HepG2 (cell line): ENCODE data around the gene C1QB. TPM values are rescaled to one million over a fixed set of nuclear protein-coding genes. Genes with fewer than 3 reads are reported as not detected.

Experiments used
- ARNTL ChIP-seq: sonication (generic); formaldehyde crosslinking; IDR thresholded peaks from 2 replicates; pipeline ENCODE4 v1.4.0; 2020; ENCODE audit warnings: mild to moderate bottlenecking, missing genetic modification reagents
- IRF2 ChIP-seq: IDR thresholded peaks from 2 replicates; pipeline ENCODE4 v1.6.1; 2018; ENCODE audit warnings: missing genetic modification reagents, missing compliant biosample characterization
- KLF11 ChIP-seq: IDR thresholded peaks from 2 replicates; pipeline ENCODE4 v1.6.1; 2016; ENCODE audit warnings: missing compliant biosample characterization
- MIER2 ChIP-seq: IDR thresholded peaks from 2 replicates; pipeline ENCODE4 v1.6.1; 2016; ENCODE audit warnings: missing biosample characterization, missing genetic modification reagents
- MTF1 ChIP-seq: sonication (generic); formaldehyde crosslinking; IDR thresholded peaks from 2 replicates; pipeline ENCODE4 v1.5.0; 2020; ENCODE audit warnings: missing genetic modification reagents
- MXD4 ChIP-seq: IDR thresholded peaks from 2 replicates; pipeline ENCODE4 v1.6.1; 2016; ENCODE audit warnings: mild to moderate bottlenecking, missing biosample characterization, missing genetic modification reagents
- NFIB ChIP-seq: sonication (generic); formaldehyde crosslinking; IDR thresholded peaks from 2 replicates; pipeline ENCODE4 v1.9.0; 2021; ENCODE audit warnings: missing genetic modification reagents, mild to moderate bottlenecking, borderline replicate concordance
- SALL1 ChIP-seq: sonication (generic); formaldehyde crosslinking; IDR thresholded peaks from 2 replicates; pipeline ENCODE4 v1.8.0; 2022; ENCODE audit warnings: mild to moderate bottlenecking, missing genetic modification reagents
- TGIF2 ChIP-seq: IDR thresholded peaks from 2 replicates; pipeline ENCODE4 v1.6.1; 2016; ENCODE audit warnings: control low read depth, missing compliant biosample characterization
- TSC22D2 ChIP-seq: sonication (generic); formaldehyde crosslinking; IDR thresholded peaks from 2 replicates; pipeline ENCODE4 v1.5.1; 2020; ENCODE audit warnings: missing genetic modification reagents, mild to moderate bottlenecking, borderline replicate concordance
- ZFP37 ChIP-seq: sonication (generic); formaldehyde crosslinking; IDR thresholded peaks from 2 replicates; pipeline ENCODE4 v1.4.0; 2020; ENCODE audit warnings: missing genetic modification reagents, borderline replicate concordance
- ZNF501 ChIP-seq: sonication (generic); formaldehyde crosslinking; IDR thresholded peaks from 2 replicates; pipeline ENCODE4 v1.5.1; 2020; ENCODE audit warnings: mild to moderate bottlenecking, moderate library complexity, missing genetic modification reagents
- polyA plus RNA-seq, 8 experiments: library from polyadenylated mRNA; depleted of rRNA in 3 of 8; stranded (reverse) in 7 of 8; unstranded in 1 of 8; fragments of >200 nt; fragmentation: Illumina TruSeq in 4 of 8; extraction: Trizol in 4 of 8; gene quantifications; 2 replicates each; pipeline versions ENCODE4 v1.2.1 to v1.2.3, GENCODE V29; 2011 to 2016; ENCODE audit warnings: low read depth in 4 of 8, missing spikeins in 1 of 8, mixed read lengths in 1 of 8; ENCODE audit not compliant: insufficient read depth in 1 of 8
- total RNA-seq, 5 experiments: library from RNA; depleted of rRNA; stranded (reverse); fragments of >200 nt; fragmentation: Illumina TruSeq; extraction: Trizol; gene quantifications; 2 replicates each; pipeline ENCODE4 v1.2.3, GENCODE V29; 2016; ENCODE audit warnings: low read depth in 1 of 5
- TF ChIP-seq, protein P1 (sequence below): IDR thresholded peaks from 2 replicates; pipeline ENCODE4 v1.6.1; 2016
- TF ChIP-seq, protein P2 (sequence below): sonication (generic); formaldehyde crosslinking; IDR thresholded peaks from 2 replicates; pipeline ENCODE4 v1.4.0; 2020; ENCODE audit warnings: missing genetic modification reagents, borderline replicate concordance
- TF ChIP-seq, protein P3 (sequence below): sonication (generic); formaldehyde crosslinking; IDR thresholded peaks from 2 replicates; pipeline ENCODE4 v1.8.1; 2022; ENCODE audit warnings: low read depth, mild to moderate bottlenecking, missing genetic modification reagents
- TF ChIP-seq, protein P4 (sequence below): sonication (generic); formaldehyde crosslinking; IDR thresholded peaks from 2 replicates; pipeline ENCODE4 v1.4.0; 2020; ENCODE audit warnings: missing genetic modification reagents

The C1QB gene
- total and polyA plus RNA-seq, 2 of the 13 experiments (the other 11 are each of a cell fraction or from before 2014, with no cell fraction given), result not detected

DNA sequence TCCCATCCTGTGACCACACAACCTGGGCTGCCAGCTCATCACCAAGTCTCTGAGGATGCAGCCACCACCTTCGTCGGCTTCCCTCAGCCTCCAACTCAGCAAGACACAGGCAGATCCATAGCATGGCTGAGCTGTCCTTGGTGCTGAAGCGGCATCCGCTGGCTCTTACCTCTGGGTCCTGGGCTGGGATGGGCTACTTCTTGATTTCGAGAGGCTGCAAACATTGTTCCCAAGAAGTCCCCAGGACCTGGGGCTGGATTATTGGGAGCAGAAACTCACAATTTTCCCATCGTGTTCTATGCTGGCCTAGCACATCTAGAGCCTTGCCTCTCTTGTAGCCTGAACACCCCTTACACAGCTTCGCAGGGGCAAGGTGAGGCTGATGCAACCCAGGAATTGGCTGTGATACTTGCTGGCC is 41.5 kb upstream of the C1QB start (continued):
- TF ChIP-seq TGIF2, result 0 out of 2 replicates have a peak, but pooled peaks have one; percentile 71
- TF ChIP-seq ARNTL (CRISPR knock-in tag), result 0 out of 2 replicates have a peak, but pooled peaks have one; percentile 36
- peak; percentile 88 for TF ChIP-seq SALL1 (CRISPR knock-in tag)
- TF ChIP-seq ZFP37 (CRISPR knock-in tag), result peak; percentile 72; the same call in 1 of the 2 replicates
- TF ChIP-seq MIER2, result peak; percentile 98
- peak; percentile 97; the same call in 1 of the 2 replicates for TF ChIP-seq TSC22D2 (CRISPR knock-in tag)
- TF ChIP-seq, protein P1, sequence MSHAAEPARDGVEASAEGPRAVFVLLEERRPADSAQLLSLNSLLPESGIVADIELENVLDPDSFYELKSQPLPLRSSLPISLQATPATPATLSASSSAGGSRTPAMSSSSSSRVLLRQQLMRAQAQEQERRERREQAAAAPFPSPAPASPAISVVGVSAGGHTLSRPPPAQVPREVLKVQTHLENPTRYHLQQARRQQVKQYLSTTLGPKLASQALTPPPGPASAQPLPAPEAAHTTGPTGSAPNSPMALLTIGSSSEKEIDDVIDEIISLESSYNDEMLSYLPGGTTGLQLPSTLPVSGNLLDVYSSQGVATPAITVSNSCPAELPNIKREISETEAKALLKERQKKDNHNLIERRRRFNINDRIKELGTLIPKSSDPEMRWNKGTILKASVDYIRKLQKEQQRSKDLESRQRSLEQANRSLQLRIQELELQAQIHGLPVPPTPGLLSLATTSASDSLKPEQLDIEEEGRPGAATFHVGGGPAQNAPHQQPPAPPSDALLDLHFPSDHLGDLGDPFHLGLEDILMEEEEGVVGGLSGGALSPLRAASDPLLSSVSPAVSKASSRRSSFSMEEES, result peak; percentile 66; the same call in 1 of the 2 replicates
- peak; percentile 32; the same call in 1 of the 2 replicates for TF ChIP-seq MXD4 (CRISPR knock-in tag)
- TF ChIP-seq MTF1 (CRISPR knock-in tag), result 0 out of 2 replicates have a peak, but pooled peaks have one; percentile 59
- peak; percentile 89; the same call in 1 of the 2 replicates for TF ChIP-seq KLF11 (CRISPR knock-in tag)
- TF ChIP-seq NFIB (CRISPR knock-in tag), result no peak
- TF ChIP-seq, protein P2, sequence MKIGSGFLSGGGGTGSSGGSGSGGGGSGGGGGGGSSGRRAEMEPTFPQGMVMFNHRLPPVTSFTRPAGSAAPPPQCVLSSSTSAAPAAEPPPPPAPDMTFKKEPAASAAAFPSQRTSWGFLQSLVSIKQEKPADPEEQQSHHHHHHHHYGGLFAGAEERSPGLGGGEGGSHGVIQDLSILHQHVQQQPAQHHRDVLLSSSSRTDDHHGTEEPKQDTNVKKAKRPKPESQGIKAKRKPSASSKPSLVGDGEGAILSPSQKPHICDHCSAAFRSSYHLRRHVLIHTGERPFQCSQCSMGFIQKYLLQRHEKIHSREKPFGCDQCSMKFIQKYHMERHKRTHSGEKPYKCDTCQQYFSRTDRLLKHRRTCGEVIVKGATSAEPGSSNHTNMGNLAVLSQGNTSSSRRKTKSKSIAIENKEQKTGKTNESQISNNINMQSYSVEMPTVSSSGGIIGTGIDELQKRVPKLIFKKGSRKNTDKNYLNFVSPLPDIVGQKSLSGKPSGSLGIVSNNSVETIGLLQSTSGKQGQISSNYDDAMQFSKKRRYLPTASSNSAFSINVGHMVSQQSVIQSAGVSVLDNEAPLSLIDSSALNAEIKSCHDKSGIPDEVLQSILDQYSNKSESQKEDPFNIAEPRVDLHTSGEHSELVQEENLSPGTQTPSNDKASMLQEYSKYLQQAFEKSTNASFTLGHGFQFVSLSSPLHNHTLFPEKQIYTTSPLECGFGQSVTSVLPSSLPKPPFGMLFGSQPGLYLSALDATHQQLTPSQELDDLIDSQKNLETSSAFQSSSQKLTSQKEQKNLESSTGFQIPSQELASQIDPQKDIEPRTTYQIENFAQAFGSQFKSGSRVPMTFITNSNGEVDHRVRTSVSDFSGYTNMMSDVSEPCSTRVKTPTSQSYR (CRISPR knock-in tag), result peak; percentile 55
- TF ChIP-seq IRF2, result peak; percentile 48; the same call in 1 of the 2 replicates
- TF ChIP-seq, protein P3, sequence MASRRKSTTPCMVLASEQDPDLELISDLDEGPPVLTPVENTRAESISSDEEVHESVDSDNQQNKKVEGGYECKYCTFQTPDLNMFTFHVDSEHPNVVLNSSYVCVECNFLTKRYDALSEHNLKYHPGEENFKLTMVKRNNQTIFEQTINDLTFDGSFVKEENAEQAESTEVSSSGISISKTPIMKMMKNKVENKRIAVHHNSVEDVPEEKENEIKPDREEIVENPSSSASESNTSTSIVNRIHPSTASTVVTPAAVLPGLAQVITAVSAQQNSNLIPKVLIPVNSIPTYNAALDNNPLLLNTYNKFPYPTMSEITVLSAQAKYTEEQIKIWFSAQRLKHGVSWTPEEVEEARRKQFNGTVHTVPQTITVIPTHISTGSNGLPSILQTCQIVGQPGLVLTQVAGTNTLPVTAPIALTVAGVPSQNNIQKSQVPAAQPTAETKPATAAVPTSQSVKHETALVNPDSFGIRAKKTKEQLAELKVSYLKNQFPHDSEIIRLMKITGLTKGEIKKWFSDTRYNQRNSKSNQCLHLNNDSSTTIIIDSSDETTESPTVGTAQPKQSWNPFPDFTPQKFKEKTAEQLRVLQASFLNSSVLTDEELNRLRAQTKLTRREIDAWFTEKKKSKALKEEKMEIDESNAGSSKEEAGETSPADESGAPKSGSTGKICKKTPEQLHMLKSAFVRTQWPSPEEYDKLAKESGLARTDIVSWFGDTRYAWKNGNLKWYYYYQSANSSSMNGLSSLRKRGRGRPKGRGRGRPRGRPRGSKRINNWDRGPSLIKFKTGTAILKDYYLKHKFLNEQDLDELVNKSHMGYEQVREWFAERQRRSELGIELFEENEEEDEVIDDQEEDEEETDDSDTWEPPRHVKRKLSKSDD (CRISPR knock-in tag), result peak; percentile 38; the same call in 1 of the 2 replicates
- 0 out of 2 replicates have a peak, but pooled peaks have one; percentile 41 for TF ChIP-seq ZNF501 (CRISPR knock-in tag)
- TF ChIP-seq, protein P4, sequence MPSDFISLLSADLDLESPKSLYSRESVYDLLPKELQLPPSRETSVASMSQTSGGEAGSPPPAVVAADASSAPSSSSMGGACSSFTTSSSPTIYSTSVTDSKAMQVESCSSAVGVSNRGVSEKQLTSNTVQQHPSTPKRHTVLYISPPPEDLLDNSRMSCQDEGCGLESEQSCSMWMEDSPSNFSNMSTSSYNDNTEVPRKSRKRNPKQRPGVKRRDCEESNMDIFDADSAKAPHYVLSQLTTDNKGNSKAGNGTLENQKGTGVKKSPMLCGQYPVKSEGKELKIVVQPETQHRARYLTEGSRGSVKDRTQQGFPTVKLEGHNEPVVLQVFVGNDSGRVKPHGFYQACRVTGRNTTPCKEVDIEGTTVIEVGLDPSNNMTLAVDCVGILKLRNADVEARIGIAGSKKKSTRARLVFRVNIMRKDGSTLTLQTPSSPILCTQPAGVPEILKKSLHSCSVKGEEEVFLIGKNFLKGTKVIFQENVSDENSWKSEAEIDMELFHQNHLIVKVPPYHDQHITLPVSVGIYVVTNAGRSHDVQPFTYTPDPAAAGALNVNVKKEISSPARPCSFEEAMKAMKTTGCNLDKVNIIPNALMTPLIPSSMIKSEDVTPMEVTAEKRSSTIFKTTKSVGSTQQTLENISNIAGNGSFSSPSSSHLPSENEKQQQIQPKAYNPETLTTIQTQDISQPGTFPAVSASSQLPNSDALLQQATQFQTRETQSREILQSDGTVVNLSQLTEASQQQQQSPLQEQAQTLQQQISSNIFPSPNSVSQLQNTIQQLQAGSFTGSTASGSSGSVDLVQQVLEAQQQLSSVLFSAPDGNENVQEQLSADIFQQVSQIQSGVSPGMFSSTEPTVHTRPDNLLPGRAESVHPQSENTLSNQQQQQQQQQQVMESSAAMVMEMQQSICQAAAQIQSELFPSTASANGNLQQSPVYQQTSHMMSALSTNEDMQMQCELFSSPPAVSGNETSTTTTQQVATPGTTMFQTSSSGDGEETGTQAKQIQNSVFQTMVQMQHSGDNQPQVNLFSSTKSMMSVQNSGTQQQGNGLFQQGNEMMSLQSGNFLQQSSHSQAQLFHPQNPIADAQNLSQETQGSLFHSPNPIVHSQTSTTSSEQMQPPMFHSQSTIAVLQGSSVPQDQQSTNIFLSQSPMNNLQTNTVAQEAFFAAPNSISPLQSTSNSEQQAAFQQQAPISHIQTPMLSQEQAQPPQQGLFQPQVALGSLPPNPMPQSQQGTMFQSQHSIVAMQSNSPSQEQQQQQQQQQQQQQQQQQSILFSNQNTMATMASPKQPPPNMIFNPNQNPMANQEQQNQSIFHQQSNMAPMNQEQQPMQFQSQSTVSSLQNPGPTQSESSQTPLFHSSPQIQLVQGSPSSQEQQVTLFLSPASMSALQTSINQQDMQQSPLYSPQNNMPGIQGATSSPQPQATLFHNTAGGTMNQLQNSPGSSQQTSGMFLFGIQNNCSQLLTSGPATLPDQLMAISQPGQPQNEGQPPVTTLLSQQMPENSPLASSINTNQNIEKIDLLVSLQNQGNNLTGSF (CRISPR knock-in tag), result peak; percentile 86
